ENCODE measurements around the gene SLC9A9.

The SLC9A9 gene

GRCh38 chr3:143332026-143332425 lies 516.2 kb downstream of the SLC9A9 start:
- no peak for DNase-seq (ENCODE audit: low read depth)

GRCh38 chr3:143331350-143331749 lies 516.9 kb downstream of the SLC9A9 start:
- TF ChIP-seq POLR2A (IDR thresholded peaks at IDR 0.05; ENCODE audit: extremely low read depth, insufficient read length) (no peak), CTCF (IDR thresholded peaks at IDR 0.05; ENCODE audit: low read depth, low read length) (no peak), MAX (IDR thresholded peaks at IDR 0.05; ENCODE audit: low read depth, low read length) (no peak), MYC (IDR thresholded peaks at IDR 0.05; ENCODE audit: low read depth, low read length) (no peak)
- no peak for DNase-seq (ENCODE audit: low read depth)
- H3K4me3 ChIP-seq (ENCODE audit: low read depth, low read length) = no peak overlapping the region

More at GRCh38 chr3:143332026-143332425, 516.2 kb downstream of the SLC9A9 start:
- no peak overlapping the region for H3K4me3 ChIP-seq (ENCODE audit: low read depth, low read length)
- TF ChIP-seq MYC (IDR thresholded peaks at IDR 0.05; ENCODE audit: low read depth, low read length) = no peak
- TF ChIP-seq MAX (IDR thresholded peaks at IDR 0.05; ENCODE audit: low read depth, low read length) = no peak
- no peak for TF ChIP-seq POLR2A (IDR thresholded peaks at IDR 0.05; ENCODE audit: extremely low read depth, insufficient read length)
- no peak for TF ChIP-seq CTCF (IDR thresholded peaks at IDR 0.05; ENCODE audit: low read depth, low read length)

- H3K4me3 ChIP-seq (ENCODE audit: low read depth, low read length) = no peak overlapping the region
- DNase-seq (ENCODE audit: low read depth) = no peak
- TF ChIP-seq POLR2A (IDR thresholded peaks at IDR 0.05; ENCODE audit: extremely low read depth, insufficient read length) = no peak
- no peak for TF ChIP-seq MAX (IDR thresholded peaks at IDR 0.05; ENCODE audit: low read depth, low read length)
- TF ChIP-seq MYC (IDR thresholded peaks at IDR 0.05; ENCODE audit: low read depth, low read length) = no peak
- TF ChIP-seq CTCF (IDR thresholded peaks at IDR 0.05; ENCODE audit: low read depth, low read length) = no peak
Observed at GRCh38 chr3:143330296-143330868, 517.9 kb downstream of the SLC9A9 start.

- DNase-seq (ENCODE audit: low read depth) = no peak
Observed at GRCh38 chr3:143329567-143330211, 518.6 kb downstream of the SLC9A9 start.

GRCh38 chr3:143328451-143328850 lies 519.8 kb downstream of the SLC9A9 start:
- DNase-seq (ENCODE audit: low read depth) = no peak
- no peak overlapping the region for H3K4me3 ChIP-seq (ENCODE audit: low read depth, low read length)
- TF ChIP-seq MYC (IDR thresholded peaks at IDR 0.05; ENCODE audit: low read depth, low read length) = no peak
- TF ChIP-seq CTCF (IDR thresholded peaks at IDR 0.05; ENCODE audit: low read depth, low read length) = no peak
- no peak for TF ChIP-seq MAX (IDR thresholded peaks at IDR 0.05; ENCODE audit: low read depth, low read length)
- TF ChIP-seq POLR2A (IDR thresholded peaks at IDR 0.05; ENCODE audit: extremely low read depth, insufficient read length) = no peak

More at GRCh38 chr3:143329567-143330211, 518.6 kb downstream of the SLC9A9 start:
- no peak overlapping the region for H3K4me3 ChIP-seq (ENCODE audit: low read depth, low read length)
- no peak for TF ChIP-seq CTCF (IDR thresholded peaks at IDR 0.05; ENCODE audit: low read depth, low read length)
- TF ChIP-seq POLR2A (IDR thresholded peaks at IDR 0.05; ENCODE audit: extremely low read depth, insufficient read length) = no peak
- TF ChIP-seq MAX (IDR thresholded peaks at IDR 0.05; ENCODE audit: low read depth, low read length) = no peak
- TF ChIP-seq MYC (IDR thresholded peaks at IDR 0.05; ENCODE audit: low read depth, low read length) = no peak

Measured in NB4 (cell line).